Ishikawa (cell line): ENCODE data around the gene TNFSF11.

Experiments used
- CEBPB ChIP-seq: IDR thresholded peaks from 2 replicates; pipeline ENCODE4 v1.6.1; 2012
- CREB1 ChIP-seq: IDR thresholded peaks from 2 replicates; pipeline ENCODE4 v1.6.1; 2012; ENCODE audit warnings: low read depth
- EP300 ChIP-seq: IDR thresholded peaks from 2 replicates; pipeline ENCODE4 v1.6.1; 2012; ENCODE audit warnings: borderline replicate concordance
- NFIC ChIP-seq: IDR thresholded peaks from 2 replicates; pipeline ENCODE4 v1.6.1; 2012
- RAD21 ChIP-seq: IDR thresholded peaks from 2 replicates; pipeline ENCODE4 v1.6.1; 2012; ENCODE audit warnings: low read depth
- TCF12 ChIP-seq: IDR thresholded peaks from 2 replicates; pipeline ENCODE4 v1.6.1; 2012; ENCODE audit warnings: low read depth
- TEAD4 ChIP-seq: IDR thresholded peaks from 2 replicates; pipeline ENCODE4 v1.6.1; 2012
- YY1 ChIP-seq: IDR thresholded peaks from 2 replicates; pipeline ENCODE4 v1.6.1; 2012; ENCODE audit warnings: low read depth
- ZBTB7A ChIP-seq: IDR thresholded peaks from 2 replicates; pipeline ENCODE4 v1.6.1; 2012; ENCODE audit warnings: low read depth
- TF ChIP-seq, protein P1 (sequence below): IDR thresholded peaks from 2 replicates; pipeline ENCODE4 v1.6.1; 2012; ENCODE audit warnings: low read depth, mild to moderate bottlenecking
- TF ChIP-seq, protein P2 (sequence below): IDR thresholded peaks from 2 replicates; pipeline ENCODE4 v1.6.1; 2012
- TF ChIP-seq, protein P3 (sequence below): IDR thresholded peaks from 2 replicates; pipeline ENCODE4 v1.6.1; 2012

DNA sequence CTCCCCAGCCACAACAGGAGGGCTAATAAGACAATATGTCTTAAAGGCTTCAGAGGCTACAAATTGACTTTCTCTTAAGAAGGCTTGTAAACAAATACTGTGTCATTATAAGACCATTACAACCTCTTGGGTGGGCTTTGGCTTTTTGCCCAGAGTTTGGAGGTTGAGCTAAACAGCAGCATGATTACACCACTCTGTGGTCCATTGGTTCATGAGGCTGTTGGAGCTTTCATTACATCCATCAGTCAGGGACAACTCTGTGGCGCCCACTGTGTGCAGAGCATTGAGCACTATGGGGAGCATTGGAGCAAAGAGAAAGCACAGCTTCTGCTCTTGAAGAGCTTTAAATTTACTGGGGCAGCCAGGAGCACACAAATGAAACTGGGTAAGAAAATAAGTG, 75.9 kb downstream of the TNFSF11 start:
- TF ChIP-seq CREB1: no peak
- TF ChIP-seq NFIC: no peak
- TF ChIP-seq, protein P1, sequence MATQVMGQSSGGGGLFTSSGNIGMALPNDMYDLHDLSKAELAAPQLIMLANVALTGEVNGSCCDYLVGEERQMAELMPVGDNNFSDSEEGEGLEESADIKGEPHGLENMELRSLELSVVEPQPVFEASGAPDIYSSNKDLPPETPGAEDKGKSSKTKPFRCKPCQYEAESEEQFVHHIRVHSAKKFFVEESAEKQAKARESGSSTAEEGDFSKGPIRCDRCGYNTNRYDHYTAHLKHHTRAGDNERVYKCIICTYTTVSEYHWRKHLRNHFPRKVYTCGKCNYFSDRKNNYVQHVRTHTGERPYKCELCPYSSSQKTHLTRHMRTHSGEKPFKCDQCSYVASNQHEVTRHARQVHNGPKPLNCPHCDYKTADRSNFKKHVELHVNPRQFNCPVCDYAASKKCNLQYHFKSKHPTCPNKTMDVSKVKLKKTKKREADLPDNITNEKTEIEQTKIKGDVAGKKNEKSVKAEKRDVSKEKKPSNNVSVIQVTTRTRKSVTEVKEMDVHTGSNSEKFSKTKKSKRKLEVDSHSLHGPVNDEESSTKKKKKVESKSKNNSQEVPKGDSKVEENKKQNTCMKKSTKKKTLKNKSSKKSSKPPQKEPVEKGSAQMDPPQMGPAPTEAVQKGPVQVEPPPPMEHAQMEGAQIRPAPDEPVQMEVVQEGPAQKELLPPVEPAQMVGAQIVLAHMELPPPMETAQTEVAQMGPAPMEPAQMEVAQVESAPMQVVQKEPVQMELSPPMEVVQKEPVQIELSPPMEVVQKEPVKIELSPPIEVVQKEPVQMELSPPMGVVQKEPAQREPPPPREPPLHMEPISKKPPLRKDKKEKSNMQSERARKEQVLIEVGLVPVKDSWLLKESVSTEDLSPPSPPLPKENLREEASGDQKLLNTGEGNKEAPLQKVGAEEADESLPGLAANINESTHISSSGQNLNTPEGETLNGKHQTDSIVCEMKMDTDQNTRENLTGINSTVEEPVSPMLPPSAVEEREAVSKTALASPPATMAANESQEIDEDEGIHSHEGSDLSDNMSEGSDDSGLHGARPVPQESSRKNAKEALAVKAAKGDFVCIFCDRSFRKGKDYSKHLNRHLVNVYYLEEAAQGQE: no peak
- TF ChIP-seq, protein P2, sequence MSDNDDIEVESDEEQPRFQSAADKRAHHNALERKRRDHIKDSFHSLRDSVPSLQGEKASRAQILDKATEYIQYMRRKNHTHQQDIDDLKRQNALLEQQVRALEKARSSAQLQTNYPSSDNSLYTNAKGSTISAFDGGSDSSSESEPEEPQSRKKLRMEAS: no peak
- no peak for TF ChIP-seq EP300
- no peak for TF ChIP-seq CEBPB
- TF ChIP-seq RAD21: no peak
- TF ChIP-seq TEAD4: no peak
- no peak for TF ChIP-seq YY1
- no peak for TF ChIP-seq ZBTB7A
- no peak for TF ChIP-seq TCF12
- TF ChIP-seq, protein P3, sequence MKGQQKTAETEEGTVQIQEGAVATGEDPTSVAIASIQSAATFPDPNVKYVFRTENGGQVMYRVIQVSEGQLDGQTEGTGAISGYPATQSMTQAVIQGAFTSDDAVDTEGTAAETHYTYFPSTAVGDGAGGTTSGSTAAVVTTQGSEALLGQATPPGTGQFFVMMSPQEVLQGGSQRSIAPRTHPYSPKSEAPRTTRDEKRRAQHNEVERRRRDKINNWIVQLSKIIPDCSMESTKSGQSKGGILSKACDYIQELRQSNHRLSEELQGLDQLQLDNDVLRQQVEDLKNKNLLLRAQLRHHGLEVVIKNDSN: no peak
